HG03175 (cell line): ENCODE data around the gene ITGAL.
A peak's percentile ranks its signal among the peaks of the same experiment; 100 is the strongest.
"Not testable (repeated sequence)": the region's sequence is repeated elsewhere in the genome, so short reads cannot be mapped to it uniquely, and the experiment has no call there.

Source experiments
- ATAC-seq: cut with Tn5 transposase; IDR thresholded peaks from one replicate; pipeline ENCODE4 v1.9.1; 2021; ENCODE audit warnings: mild to moderate bottlenecking, moderate library complexity; ENCODE audit not compliant: unreplicated experiment

The ITGAL gene

GRCh38 chr16:30526137-30526822 is 53.7 kb downstream of the ITGAL start, which contains the start of gene ZNF768:
ZNF768 (minus strand) TSS chr16:30526566; CDS start chr16:30526413, 153 bp downstream.
- peak; percentile 17 for ATAC-seq

- peak; percentile 87 for ATAC-seq
Measured at GRCh38 chr16:30526823-30527634, 54.5 kb downstream of the ITGAL start.

GRCh38 chr16:30527635-30528178 is 55.2 kb downstream of the ITGAL start:
- ATAC-seq: no peak

- no peak for ATAC-seq
Measured at GRCh38 chr16:30528799-30529457, 56.4 kb downstream of the ITGAL start.

- ATAC-seq: no peak
Measured at GRCh38 chr16:30530163-30531037, 57.9 kb downstream of the ITGAL start.

GRCh38 chr16:30532285-30533145 is 60.0 kb downstream of the ITGAL start:
- ATAC-seq: no peak

GRCh38 chr16:30533146-30533522 is 60.6 kb downstream of the ITGAL start:
- no peak for ATAC-seq

- peak; percentile 12 for ATAC-seq
Measured at GRCh38 chr16:30533748-30534367, 61.3 kb downstream of the ITGAL start.

- peak; percentile 70 for ATAC-seq
Measured at GRCh38 chr16:30534368-30535105, 62.0 kb downstream of the ITGAL start, which contains the start of gene ZNF747. ZNF747 (minus strand) TSS chr16:30534858; CDS start chr16:30534679, 179 bp downstream.

- peak; percentile 9 for ATAC-seq
Measured at GRCh38 chr16:30535106-30535776, 62.7 kb downstream of the ITGAL start.

- peak; percentile 47 for ATAC-seq
Measured at GRCh38 chr16:30535777-30536190, 63.2 kb downstream of the ITGAL start.

- ATAC-seq: not testable (repeated sequence)
Measured at GRCh38 chr16:30536391-30537024, 64.0 kb downstream of the ITGAL start.

GRCh38 chr16:30539000-30539964 is 66.7 kb downstream of the ITGAL start:
- ATAC-seq: no peak

- ATAC-seq: not testable (repeated sequence)
Measured at GRCh38 chr16:30539986-30540526, 67.5 kb downstream of the ITGAL start.

- not testable (repeated sequence) for ATAC-seq
Measured at GRCh38 chr16:30540916-30541464, 68.4 kb downstream of the ITGAL start.
